Right ventricle myocardium superior (tissue), 1 donor: ENCODE measurements around the gene GALNT7. TPM values are rescaled to one million over a fixed set of nuclear protein-coding genes. Genes with fewer than 3 reads are reported as not detected.

Source experiments
- ATAC-seq: fragments of 200-7000 bp; cut with Tn5 transposase; one replicate; pipeline ENCODE4 v1.9.1; 2020; ENCODE audit warnings: mild to moderate bottlenecking; ENCODE audit not compliant: poor library complexity
- DNase-seq: peaks from one replicate; pipeline ENCODE4 v3.0.0-alpha.2; 2020
- intact Hi-C: fragments of 100-400 bp; cut with DNase I; formaldehyde crosslinking; loops from one replicate; pipeline ENCODE4 v1.11.2; 2022
- total RNA-seq: library from RNA; stranded (reverse); fragmentation: NEBNext Ultra II Directional; extraction: Animal tissue kit (Norgen Biotek cat#: 25700); gene quantifications from one replicate; pipeline ENCODE4 v1.2.1, GENCODE V29; 2021
- donor health status: DM: no; HTN: yes; CAD: no; lungs with severe emphysema.

GALNT7 gene
- total RNA-seq, 1 donor from 2014 or later, result 3.4 TPM

DNA sequence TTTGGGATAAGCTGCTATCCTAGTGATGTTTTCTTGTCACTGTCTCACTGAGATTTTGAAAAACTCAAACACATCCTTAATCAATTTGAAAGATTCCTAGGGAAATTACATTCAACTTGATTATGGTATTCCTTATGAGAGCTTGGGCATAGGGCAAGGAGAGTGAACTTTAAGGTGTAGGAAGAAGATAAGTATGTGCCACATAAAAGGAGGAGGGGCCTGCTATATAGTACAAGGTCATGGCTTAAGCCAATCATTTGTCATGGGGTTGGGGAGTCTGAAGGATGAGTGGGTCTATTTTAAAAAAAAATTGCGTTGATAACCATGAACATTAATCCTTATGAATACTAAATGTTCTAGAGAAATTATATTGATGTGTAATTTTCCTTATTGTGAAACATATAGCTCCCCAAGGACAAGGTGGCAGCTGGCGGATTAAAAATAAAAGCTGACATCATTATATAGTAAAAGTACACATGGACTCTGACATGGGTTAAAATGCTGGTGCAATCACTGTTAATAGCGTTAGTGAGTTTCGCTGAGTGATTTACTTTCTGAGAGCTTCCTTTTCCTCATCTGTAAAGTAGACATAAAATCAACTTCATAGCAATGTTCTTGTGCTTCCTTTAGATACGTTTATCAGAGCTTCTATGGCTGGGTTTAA is 17.4 kb downstream of the GALNT7 start:
- DNase-seq (no peak), ATAC-seq (no peak)
- intact Hi-C loops, result no loop called here

GRCh38 chr4:173187732-173188131 is 19.1 kb downstream of the GALNT7 start:
- ATAC-seq (no peak), DNase-seq (no peak)
- intact Hi-C loops, result no loop called here

DNA sequence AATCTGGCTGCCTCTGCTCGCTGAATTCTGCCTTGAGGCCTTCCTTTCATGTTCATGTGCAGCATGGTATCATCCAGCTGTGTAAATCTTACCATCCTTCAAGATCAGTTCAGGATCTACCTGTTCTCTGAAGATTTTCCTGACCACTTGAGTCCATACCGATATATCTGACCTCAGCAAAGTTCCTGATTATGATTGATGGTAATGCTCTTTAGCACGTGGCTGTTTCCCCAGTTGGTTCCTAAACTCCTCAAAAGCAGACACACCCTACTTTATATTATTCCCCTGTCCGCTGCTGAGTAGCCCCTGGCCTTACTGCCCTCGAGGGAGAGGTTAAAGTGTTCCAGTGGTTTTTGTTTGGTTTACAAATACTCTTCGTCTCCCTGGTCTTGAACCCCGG is 20.0 kb downstream of the GALNT7 start:
- intact Hi-C loops, result no loop called here
- ATAC-seq, result no peak
- no peak for DNase-seq

- DNase-seq (no peak), ATAC-seq (no peak)
- intact Hi-C loops, result no loop called here
Measured at GRCh38 chr4:173189117-173189693, 20.6 kb downstream of the GALNT7 start.

- DNase-seq (no peak), ATAC-seq (no peak)
- intact Hi-C loops, result no loop called here
Measured at GRCh38 chr4:173191623-173192041, 23.0 kb downstream of the GALNT7 start.

GRCh38 chr4:173192375-173193162 is 24.0 kb downstream of the GALNT7 start:
- intact Hi-C loops, result no loop called here
- no peak for DNase-seq
- ATAC-seq, result no peak

DNA sequence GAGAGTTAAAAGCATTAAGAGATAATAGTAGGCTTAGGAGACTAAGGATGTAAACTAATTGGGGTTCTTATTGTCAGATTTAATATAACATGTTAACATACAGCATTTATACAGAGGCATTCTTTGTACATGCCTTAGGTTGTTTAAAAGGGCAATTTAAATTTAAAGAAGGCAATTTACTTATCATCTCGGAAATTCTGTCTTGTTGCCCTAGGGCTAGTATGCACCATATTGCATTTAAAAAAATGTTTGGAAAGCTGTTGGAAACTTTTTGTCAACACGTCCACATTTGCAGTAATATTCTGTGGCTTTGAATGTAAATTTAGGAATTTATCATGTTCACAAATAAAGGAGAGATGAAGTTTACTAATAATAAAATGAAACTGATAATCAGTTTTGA is 25.5 kb downstream of the GALNT7 start:
- DNase-seq (no peak), ATAC-seq (no peak)
- intact Hi-C loops, result no loop called here

DNA sequence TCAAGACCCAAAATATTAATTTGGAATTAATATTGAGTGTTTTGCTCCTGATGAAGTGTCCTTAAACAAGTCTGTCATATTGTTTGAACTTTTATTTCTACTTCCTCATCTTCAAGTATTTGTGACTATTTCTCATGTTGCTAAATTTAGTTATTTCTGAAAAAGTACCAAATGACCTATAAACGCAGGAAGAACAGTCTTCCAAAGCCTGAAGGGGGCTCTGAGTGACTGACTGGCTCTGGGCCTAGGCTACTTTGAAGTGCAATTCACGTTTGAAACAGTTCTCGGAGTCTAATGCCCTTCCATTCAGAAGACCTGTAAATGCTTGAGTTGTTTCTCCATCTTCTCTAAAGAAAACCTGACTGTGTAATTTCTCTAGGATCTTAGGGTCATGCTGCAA is 26.5 kb downstream of the GALNT7 start:
- intact Hi-C loops, result no loop called here
- ATAC-seq (no peak), DNase-seq (no peak)

GRCh38 chr4:173199553-173199952 is 30.9 kb downstream of the GALNT7 start:
- intact Hi-C loops, result no loop called here

DNA sequence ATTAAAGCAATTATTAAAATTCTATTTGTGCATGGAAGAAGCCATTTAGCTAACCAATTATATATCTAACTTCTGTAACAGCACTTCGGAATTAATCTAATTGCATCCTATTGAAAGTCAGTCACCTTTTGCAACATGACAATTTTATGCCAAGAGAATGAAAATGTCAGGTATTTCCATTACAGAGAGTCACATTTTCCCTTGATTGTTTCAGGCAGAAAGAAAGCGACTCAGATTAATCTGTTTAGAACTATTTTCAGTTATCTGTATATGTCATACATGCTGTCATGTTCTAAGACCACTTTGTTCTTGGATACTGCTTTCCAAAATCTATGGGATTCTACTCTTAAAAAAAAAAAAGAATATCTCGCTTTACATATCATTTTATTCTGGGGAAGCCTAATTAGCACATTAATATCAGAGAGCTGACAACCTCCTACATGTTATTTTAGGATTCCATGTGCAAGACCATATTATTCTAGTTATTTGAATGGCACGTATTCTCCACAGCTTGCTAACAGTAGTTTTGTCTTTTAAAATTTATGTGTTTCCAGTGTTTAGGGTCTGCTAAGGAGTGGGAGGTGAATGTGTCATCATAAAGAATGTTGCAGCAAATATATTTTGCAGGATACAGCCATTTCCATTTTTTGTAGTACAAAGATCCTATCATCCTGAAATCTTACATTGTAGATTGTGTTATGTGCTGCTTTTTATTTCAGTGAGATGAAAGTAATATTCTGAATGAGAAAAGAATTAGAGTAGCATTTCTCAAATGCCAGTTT is 31.7 kb downstream of the GALNT7 start:
- no peak for DNase-seq

More at GRCh38 chr4:173199553-173199952, 30.9 kb downstream of the GALNT7 start:
- no peak for DNase-seq
- no peak for ATAC-seq

GRCh38 chr4:173202395-173202794 is 33.8 kb downstream of the GALNT7 start:
- intact Hi-C loops, result no loop called here
- DNase-seq (no peak), ATAC-seq (no peak)

More for the DNA sequence above, 31.7 kb downstream of the GALNT7 start:
- no peak for ATAC-seq
- intact Hi-C loops, result no loop called here

- no peak for ATAC-seq
- intact Hi-C loops, result no loop called here
Measured at GRCh38 chr4:173205656-173206055, 37.0 kb downstream of the GALNT7 start.

DNA sequence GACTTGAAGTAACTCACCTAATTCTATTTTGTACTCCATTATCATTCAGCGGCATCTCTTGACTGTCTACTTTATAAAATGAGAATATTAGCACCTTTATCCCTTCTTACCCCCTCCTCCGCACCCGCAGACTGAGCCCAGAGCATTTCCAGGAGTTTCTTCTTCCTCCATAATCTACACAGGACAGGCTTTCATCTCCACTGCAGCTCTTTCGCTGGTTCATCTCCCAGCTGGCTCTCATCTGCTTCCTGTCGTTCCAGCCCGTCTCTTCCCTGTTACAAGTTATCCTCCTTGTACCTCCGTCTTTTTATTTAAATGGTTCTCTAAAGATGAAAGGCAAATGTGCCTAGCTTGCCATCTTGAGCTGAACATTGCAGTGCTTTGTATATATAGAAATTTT is 39.8 kb downstream of the GALNT7 start:
- intact Hi-C loops, result no loop called here
- ATAC-seq (no peak), DNase-seq (no peak)

More at GRCh38 chr4:173205656-173206055, 37.0 kb downstream of the GALNT7 start:
- DNase-seq, result no peak

- no peak for ATAC-seq
- DNase-seq, result no peak
- intact Hi-C loops, result no loop called here
Measured at GRCh38 chr4:173211222-173211621, 42.6 kb downstream of the GALNT7 start.

DNA sequence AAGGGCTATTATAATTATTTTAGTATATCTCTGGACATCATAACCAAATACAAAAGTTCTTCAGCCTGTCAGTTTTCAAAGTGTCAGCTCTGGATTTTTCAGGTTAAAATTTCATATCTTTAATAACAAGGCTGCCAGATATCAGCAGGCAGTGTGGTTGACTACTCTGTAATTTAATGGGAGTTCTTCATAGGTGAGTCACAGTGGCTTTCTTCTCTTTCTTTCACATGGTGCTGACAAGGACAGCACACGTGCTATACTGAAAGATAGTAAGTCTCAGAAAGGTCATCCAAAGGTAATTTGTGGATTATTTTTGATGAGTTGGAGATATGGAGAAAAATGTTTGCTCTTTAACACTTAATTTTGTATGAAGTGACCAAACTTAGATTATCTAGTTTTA is 43.2 kb downstream of the GALNT7 start:
- DNase-seq (no peak), ATAC-seq (no peak)
- intact Hi-C loops, result no loop called here

- ATAC-seq (no peak), DNase-seq (no peak)
- intact Hi-C loops, result no loop called here
Measured at GRCh38 chr4:173212379-173212778, 43.8 kb downstream of the GALNT7 start.

DNA sequence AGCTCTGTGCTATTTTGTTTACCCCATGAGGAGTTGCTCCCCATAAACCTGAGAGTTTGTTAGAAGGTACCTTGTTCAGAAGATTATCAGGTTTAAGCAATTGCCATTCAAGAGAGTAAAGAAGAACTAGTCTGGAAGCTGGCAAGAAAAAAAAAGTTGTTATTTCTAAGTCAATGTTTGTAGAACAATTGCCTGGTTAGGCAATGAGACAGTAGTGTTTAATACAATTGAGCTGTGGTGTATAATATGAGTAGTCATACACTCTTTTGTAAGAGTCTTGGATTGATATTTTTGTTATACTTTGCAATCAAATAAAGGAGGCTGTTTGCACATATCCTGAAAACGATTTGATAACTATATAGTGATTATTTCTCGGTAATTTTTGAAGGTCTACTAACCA is 44.7 kb downstream of the GALNT7 start:
- intact Hi-C loops, result no loop called here
- ATAC-seq (no peak), DNase-seq (no peak)

DNA sequence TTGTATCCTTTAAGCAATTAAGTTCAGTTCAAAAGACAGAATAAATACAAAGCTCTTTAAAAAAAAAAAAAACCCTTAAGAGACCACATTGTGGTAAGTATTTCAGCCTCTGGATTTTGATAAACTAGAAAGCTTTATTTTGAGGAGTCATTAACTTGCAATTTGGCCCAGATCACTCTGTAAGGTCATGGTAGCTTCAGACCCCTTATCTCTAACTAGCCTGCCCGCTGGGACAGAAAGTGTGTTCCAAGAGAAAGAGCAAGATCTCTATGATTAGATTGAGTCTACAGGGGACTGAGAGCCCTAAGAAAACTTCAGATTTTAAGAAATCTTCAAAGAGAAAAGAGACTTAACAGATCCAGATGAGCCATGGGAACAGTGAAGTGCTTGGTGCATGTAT is 45.6 kb downstream of the GALNT7 start:
- DNase-seq (no peak), ATAC-seq (no peak)
- intact Hi-C loops, result no loop called here

GRCh38 chr4:173214661-173215060 is 46.0 kb downstream of the GALNT7 start:
- intact Hi-C loops, result no loop called here
- ATAC-seq (no peak), DNase-seq (no peak)
